Activated CD4-positive, alpha-beta T cell treated with anti-CD3 and anti-CD28 coated beads, Interleukin-2, Interleukin-6, amounts not matched to agents 100 ng/mL and 50 ng/mL, durations not matched to agents 16 hours and 8 hours (primary cell): Measurements from ENCODE around the gene TTC23.

Experiments
- DNase-seq: peaks from one replicate; pipeline ENCODE4 v3.0.0-alpha.2; 2020

TTC23 gene

DNA sequence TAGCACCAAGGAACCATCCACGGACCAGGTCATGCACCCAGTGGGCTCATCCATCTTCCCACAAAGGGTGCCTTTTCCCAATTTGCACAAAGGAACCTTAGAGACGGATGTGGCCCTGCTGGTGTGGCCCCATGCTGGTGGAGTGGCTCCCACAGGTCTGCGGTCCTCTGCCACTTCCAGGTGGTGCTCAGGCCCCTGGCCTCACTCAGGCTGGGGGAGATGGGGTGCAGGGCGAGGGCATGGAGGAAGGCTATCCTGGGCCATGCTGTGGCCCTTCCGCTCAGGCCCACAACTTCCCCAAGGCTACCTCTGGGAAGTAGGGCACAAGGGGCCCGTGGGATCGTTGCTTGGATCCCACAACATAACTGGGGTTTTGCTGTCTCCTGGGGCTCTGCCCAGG is 149.7 kb downstream of the TTC23 start:
- DNase-seq, result no peak

DNA sequence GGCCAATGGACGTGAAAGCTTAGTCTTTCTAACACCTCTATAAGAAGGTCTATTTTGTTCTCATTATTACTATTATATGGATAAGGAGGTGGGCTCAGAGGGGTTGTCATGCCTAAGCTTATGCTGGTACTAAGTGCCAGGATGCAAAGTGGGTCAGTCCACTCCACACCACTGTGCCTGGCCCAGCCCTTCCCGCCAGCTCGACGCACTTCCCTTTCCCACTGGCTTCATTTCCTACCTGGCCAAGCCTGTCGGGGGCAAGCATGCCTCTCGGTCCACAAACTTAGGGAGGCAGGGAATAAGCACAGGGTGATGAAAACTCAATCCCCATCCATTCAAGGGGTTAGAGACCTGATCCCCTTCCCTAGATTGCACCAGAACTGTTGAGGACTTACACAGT is 150.4 kb downstream of the TTC23 start:
- DNase-seq, result no peak

DNA sequence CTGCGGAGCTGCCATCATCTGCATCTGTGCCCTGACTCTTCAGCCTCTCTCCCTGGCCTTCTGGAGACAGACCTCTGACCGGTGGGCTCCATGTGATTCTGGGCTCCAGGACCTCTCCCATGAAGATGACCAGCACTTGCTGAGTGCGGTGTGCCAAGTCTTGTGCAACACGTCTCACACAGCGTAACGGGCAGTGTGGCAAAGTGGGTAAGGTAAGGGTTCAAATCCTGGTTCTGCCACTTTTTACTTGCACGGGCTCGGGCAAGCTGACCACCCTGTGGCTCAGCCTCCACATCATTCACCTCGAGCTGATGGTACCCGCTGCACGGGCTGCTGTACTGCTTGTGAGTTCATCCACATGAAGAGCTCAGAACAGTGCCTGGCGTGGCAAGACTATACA is 151.0 kb downstream of the TTC23 start:
- no peak for DNase-seq

DNA sequence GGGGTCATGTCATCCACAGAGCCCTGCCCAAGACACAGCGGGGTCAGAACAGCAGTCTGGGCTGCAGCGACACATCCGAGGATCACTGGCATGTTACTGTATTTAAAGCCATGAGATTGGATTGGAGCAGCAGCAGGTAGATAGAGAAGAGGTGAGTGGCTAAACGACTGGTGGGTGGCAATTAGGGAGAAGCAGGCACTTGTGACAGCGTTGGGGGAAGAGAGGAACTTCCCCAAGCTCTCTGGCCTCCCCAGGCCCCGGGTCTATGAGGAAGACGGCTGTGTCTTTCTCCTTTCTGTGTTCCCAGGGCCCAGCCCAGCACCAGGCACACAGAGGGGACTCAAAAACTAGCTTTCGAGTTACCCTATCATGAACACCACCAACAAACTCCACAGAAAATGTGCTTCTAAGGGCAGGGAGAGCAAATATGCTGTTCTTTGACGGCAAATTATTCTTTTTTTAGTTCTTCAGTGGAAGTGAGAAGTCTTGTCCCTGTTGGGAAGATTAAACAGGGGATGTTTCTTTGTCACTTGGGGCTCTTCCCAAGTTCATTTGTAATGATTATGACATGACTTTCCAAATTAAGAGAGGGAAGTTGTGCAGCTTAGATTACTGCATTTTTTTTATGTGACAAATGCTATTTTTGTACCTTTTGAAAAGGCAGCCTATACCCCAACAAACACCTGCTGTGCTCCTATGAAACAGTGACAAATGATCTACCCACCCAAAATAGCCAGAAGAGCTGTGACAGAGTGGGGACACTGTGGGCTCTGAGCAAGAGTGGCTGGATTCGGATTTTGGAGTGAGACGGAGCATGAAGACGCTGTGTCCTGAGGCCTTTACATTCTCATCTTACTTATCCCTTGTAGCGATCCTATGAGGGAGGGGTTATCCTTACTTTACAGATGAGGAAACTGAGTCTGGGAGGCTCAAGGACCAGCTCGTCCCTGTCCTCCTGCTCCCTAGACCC is 151.7 kb downstream of the TTC23 start:
- DNase-seq, result no peak

DNA sequence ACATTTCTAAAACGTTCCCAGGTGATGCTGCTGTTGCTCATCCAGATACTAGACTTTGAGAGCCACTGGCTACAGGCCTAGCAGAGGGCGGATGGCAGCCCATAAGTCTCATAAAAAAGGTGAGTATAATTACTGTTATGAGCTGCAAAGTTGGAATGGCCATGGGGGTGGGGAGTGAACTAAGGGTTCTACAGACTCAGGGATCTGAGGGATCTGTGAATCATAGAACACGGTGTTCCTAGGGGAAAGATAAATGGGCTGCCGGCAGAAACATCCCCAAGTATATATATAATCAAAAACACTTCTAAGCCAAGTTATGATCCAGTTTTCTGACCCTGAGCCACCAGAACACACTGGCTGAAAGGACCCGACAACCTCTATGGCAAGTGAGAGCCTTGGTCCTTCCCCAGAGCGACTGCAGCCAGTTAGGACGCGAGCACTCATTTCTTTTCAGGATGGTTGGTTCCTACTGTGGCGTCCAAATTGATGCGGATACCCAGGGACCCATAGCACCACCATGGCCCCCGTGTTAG is 152.4 kb downstream of the TTC23 start:
- no peak for DNase-seq

DNA sequence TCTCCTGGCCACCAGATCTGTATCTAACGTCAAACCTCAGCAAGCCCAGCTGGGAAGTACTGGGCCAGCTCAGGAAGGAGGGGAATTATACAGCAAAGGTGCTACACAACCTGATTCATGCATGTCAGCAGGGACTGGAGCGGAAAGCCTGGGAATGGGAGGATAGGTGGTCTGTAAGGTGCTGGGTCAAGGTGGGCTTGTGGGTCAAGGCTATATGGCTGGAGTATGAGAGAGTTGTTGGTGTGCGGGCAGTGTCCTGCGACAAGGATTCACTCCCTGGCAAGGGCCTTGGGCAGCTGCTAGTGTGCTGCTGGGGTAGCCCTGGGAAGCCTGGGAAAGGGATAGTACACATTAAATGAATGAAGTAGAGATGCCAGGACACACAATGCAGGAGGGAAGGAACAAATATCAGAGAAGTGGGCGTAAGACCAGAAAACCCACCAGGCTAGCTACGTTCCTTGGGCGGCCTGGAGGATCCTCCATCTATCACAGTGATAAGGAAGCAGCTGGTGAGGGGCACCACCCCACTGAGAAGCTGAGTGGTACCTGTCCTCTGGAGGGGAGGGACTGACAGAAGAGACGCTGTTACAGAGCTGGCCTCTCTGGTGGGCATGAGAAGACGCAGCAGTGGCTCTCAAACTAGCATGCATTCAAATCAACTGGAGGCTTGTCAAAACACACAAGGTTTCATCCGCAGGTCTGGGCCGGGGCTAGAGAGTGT is 153.0 kb downstream of the TTC23 start:
- DNase-seq, result no peak

DNA sequence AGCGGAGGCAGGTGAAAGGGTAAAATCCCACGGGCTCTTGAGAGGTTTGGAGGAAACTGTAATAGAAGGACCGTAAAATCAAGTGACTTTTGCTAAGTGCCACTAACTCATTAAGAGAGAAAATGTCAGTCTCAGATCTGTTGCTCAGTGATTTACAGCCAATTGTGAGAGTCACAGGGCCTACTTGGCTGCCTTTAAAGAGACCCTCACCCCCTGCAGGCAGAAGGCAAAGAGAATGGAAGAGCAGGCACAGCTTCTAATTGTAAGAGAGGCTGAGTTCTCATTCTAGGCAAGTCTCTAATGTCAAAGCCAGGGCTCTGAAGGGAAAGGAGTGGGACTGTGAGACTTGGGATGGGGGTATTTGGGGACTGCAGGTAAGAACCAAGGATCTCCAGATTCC is 153.8 kb downstream of the TTC23 start:
- DNase-seq, result no peak

DNA sequence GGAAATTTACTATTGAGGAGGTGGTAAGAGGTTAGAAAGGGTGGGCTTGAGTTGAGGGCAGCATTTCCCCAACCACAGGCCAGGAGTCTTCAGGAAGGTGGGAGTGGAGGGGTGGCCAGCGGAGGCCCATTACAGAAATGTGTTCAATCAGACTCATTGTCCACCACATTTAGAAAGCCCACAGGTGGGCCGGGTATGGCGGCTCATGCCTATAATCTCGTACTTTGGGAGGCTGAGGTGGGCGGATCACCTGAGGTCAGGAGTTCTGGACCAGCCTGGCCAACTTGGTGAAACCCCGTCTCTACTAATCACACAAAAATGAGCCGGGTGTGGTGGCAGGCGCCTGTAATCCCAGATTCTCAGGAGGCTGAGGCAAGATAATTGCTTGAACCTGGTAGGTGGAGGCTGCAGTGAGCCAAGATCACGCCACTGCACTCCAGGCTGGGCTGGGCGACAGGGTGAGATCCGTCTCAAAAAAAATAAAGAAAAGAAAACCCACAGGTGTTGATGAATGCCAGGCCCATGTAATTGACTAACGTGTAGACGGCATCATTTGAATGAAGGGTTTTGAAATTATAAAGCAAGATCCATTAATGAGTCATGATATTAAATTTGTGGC is 156.7 kb downstream of the TTC23 start:
- no peak for DNase-seq

DNA sequence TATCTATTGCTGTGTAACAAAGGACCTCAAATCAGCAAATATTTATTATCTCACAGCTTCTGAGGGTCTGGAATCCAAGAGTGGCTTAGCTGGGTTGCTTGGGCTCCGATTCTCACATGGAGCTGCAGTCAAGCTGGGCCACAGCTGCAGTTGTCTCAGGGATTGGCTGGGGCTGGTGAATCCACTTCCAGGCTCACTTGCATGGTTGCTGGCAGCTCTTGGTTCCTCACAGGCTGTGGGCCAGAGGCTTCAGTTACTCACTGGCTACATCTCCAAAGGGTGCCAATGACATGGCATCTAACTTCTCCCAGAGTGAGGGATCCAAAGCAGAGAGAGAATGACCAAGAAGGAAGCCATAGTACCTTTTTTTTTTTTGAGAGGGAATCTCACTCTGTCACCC is 158.4 kb downstream of the TTC23 start:
- no peak for DNase-seq

DNA sequence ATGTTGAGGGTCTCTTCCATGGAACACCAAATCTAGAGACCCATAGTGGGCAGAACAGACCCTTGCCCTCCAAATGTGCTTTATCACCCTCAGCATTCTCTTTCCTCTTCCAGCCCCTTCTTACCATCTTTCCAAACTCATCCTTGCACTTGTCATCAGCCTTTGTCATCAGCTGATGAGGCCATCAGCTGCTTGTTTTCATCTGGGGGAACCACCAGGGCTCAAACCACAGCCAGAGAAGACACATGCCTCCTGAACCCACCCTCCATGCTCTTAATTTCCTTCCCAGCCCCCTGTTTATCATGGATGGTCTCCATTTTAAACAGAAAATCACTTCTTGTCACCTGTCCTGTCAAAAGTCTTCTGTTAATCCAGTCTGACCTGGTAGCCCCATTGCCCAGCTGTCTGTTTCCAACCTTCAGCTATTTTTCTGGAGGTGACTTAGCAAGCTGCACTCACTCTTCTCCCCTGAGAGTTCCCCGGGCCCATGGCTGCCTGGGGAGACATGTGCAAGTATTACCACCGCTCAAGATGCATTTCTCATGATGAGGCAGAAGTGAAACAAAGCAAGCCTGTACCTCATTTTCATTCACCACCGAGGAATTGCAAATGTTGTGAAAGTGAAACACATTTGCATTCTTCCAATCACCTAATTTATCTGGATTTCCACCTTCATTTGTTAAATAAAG is 159.2 kb downstream of the TTC23 start:
- DNase-seq, result peak; percentile 16

DNA sequence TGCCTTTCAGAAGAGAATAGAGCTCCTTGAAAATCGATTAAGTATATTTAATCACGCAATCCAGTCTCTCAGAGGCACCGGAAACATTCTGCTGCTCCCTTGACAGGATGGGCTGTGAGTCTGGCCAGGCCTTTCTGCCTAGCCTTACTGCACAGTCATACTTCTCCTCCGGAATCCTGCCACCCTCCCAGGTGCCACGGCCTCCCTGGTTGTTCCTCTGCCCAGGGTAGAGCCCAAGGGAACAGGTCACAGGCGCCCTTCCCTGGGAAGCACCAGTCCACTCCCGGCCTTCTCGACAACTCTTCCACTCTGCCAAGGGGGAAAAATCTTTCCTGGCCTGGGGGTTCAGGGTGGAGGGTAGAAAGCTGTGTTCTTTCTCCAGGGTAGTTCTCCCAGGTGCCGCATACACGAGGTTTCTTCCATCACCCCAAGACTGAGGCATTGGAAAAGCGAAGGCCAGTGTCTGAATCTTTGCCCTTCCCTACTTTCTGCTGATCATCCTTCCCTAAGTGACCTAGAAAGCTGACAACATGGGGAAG is 161.9 kb downstream of the TTC23 start:
- DNase-seq, result no peak

DNA sequence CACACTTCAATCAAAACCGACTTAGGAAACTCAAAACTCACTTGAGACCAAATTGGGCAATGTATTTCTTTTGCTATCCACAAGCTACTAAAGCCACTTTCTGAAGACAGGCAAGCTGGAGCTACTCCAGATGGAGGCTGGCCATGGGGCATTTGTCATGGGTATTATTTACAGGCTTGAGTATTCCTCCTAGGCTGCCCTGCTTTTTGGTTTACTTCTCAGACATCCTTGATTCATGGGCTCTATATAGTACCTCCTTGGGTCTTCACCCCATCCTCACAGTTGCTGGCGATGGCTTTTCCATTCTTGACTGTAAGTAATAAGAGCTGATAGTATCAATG is 163.1 kb downstream of the TTC23 start:
- DNase-seq, result no peak
